ENCODE measurements around the gene EXOC3. TPM values are rescaled to one million over a fixed set of nuclear protein-coding genes. Genes with fewer than 3 reads are reported as not detected.

EXOC3 gene
- total and polyA plus RNA-seq, 2 of the 8 experiments (the other 6 are each of a cell fraction or from before 2014, with no cell fraction given), result 14.4 to 30.0 TPM

- TF ChIP-seq TEAD4 (IDR thresholded peaks at IDR 0.05; ENCODE audit: low read depth, low read length) (no peak), RNF2 (IDR thresholded peaks at IDR 0.05; ENCODE audit: borderline replicate concordance, low read depth, low read length, missing control alignments, poor library complexity, severe bottlenecking) (no peak), CHD2 (IDR thresholded peaks at IDR 0.05; ENCODE audit: low read length) (no peak)
Observed at GRCh38 chr5:428754-429452, 14.1 kb upstream of the EXOC3 start (continued).
